GM18907 (cell line): ENCODE results near the gene KCNK10.

Source experiments
- ATAC-seq: cut with Tn5 transposase; IDR thresholded peaks from one replicate; pipeline ENCODE4 v1.9.1; 2021; ENCODE audit warnings: mild to moderate bottlenecking, moderate library complexity; ENCODE audit not compliant: unreplicated experiment

Gene KCNK10

DNA sequence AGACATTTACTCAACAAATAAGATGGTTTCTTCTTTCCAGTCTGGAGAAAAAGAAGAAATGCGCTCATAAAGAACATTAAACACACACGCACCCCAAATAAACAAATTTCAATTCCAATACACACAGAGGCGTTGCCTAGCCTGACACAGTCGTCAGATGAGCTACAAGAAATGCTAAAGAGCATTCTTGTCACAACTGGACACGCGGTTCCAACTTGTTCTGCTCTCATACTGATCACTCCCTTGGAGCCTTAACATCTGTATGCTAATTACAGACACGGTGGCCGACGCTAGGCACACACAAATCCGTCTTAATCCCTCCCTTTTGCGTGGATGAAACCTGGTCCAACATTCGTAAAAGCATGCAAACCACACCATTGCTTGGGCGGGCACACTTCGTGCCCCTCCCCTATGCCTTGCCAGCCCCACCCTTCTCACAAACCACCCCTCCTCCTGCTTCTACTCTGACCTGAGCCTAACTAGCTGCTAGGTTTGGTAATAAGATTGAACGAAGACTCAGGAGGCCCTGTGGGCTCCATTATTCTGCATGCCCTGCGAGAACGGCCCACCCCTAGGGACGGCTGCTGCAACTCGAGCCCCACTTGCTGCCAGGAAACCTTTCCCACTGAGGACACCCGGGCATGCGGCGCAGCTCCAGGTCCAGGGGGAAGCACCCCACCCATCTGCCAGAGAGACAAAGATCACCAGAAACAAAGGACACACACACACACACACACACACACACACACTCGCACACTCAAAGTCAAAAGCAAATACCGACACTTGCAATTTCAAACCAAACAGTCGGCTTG lies 1.2 kb downstream of the KCNK10 start:
- no peak for ATAC-seq

DNA sequence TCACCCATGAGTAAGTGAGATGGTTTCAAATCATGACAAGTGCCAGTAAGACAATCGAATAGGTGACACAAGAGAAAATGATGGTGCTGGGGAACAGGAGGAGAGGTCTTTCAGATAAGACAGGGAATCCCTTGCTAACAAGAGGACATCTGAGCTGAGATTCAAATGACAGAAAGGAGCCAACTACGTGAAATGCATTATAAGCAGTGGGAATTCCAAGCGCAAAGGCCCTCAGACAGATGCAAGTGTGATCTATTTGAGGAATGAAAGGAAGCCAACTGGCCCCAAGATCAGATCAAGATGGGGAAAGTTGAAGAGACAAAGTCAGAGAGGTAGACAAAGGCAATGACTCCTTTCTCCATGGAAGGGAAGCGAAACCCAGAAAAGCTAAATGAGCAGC lies 4.7 kb downstream of the KCNK10 start:
- no peak for ATAC-seq

DNA sequence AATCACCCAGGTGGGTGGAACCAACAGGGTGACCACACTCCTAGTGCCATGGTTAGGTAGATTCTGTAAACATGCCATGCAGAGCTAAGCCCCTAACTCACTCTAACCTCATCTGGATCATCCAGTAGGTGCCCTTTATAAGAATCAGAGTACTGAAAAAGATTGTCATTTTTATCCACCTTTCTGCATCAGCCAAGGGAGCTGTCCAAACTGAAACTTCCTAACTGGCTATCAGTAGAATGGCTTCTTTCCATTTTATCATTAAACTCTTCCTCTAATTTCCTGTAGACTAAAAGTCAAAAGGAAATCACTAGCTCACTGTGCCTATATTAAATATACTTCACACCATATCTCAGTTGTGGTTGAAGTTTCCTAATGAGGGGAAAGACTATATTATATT lies 6.5 kb downstream of the KCNK10 start:
- no peak for ATAC-seq

DNA sequence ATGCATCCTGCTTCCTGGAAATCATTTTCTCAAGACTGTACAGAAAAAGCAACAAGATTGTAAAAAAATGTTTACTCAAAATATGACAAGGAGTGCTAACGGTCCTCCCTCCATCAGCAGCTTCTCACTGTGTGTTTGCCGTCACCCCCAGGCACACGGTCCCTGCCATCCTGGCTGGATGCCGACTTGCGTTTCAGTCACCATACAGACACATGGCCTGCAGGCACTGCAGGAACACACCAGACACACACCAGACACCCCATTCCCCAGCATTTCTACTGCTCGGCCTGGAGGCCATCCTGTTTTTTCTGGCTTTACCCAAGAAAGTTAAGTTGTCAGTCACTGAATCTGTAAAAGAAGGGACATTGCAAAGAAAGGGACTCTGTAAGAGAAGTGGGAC lies 10.8 kb downstream of the KCNK10 start:
- no peak for ATAC-seq

DNA sequence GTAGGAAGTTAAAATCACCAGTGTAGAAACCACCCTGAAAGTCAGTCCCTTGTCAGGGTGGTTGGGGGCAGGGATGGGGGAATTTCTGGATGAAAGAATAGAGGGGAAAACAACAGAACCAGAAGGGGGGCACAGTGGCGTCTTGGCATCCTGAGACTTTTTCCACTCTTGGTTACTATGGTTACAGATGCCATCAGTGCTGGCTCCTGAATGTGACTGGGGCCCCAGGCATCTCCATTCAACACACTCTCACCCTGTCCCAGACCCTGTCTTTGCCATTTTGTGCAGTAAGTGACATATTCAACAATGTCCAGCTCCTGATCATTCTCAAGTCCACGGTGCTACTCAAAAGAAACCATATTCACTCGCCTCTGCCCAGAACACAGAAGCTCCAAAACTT lies 11.3 kb downstream of the KCNK10 start:
- ATAC-seq: no peak

- ATAC-seq: no peak
Observed at GRCh38 chr14:88310449-88310848, 12.6 kb downstream of the KCNK10 start.

DNA sequence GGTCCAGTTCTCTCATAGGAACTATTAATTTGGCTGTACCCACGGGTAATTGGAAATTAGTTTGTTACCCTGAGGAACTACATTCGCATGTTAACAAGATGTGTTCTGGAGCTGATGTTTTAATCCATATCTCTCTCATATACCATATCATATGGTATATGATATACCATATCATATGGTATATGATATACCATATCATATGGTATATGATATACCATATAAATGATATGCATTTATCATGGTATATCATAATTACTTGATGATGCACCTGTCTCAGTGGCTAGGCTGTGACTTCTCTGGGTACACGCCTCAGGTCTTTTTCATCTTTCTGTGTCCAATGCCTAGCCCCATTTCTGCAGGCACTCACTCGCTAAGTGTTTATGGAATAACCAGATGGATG lies 13.0 kb downstream of the KCNK10 start:
- no peak for ATAC-seq

- ATAC-seq: no peak
Observed at GRCh38 chr14:88305528-88306322, 17.3 kb downstream of the KCNK10 start.

- no peak for ATAC-seq
Observed at GRCh38 chr14:88303041-88303440, 20.0 kb downstream of the KCNK10 start.

DNA sequence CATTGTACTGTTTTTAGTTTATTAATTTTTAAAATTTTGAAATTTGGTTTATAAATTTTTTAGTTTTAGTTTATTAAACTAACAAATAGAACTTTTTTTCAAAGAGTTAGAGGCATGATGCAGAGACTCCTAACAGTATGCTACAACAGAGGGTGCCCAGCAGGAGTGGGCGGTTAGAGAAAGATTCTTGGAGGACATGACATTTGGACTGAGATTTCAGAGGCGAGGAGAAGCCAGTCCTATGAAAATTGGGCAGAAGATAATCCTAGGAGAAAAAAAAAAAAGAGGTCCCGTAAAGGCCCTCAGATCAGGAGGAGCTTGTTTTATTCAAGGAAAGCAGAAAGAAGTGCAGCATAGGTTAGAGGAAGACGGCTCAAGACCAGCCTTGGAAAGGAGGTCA lies 21.7 kb downstream of the KCNK10 start:
- no peak for ATAC-seq

DNA sequence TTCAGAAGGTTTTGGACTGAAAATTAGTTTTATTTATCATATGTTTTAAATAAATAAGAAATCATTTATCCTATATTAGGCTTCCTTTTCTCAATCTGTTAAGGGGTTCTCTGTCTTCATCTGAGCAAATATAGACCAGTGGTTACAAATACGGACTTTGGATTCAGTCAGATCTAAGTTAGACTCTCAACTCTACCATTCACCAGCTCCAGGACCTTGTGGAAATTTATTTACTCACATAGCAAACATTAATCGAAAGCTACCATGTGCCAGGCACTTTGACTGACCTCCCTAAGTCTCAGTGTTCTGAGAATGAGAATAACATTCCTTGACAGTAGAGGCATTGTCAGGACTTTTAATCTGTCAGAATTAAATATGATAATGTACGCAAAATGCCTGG lies 22.3 kb downstream of the KCNK10 start:
- ATAC-seq: no peak

DNA sequence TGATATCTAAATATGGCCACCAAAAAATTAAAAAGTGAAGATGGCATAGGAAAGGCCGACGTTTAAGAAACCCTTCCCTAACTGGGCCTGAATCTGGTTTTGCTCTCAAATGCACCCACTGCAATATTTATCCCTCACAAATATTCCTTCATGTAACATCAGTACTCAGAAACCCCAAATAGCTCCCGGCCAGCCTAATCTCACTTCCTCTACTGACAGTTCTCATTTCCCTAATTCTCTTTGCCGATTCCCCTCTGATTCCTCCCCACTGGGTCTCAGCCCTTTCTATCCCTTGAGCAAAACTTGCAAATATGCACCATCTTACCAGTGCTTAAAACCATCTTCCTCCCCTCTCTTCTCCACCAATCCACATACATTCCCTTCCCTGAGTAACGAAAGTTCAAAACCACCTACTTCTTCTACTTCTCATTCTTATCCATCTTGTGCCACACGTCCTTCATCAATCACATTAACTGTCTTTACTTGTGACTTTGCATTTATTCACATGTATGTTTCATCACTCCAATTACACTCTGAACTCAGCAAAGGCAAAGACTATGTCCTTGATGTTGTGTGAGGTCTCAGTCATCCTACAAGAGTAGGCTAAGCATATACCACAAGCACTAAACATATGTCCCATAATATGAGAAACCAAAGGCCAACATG lies 23.1 kb downstream of the KCNK10 start:
- no peak for ATAC-seq

DNA sequence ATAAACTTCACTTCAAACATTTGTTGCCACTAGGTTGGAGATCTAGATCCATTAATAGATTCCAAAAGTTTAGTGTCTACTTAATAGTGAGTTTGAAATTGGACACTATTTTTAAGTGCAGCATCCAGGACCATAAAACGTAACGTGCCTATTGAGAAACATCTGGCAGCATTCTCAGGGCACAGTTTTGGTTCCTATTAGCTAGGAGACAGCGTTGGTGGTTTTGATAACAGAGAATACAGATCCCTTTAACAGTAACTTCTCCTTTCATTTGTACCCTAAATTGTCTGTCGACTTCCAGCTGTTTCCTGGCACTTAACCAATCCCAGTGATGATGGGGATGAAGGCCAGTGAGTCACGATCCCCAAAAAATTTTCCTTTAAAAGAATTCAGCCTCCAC lies 25.8 kb downstream of the KCNK10 start:
- no peak for ATAC-seq

DNA sequence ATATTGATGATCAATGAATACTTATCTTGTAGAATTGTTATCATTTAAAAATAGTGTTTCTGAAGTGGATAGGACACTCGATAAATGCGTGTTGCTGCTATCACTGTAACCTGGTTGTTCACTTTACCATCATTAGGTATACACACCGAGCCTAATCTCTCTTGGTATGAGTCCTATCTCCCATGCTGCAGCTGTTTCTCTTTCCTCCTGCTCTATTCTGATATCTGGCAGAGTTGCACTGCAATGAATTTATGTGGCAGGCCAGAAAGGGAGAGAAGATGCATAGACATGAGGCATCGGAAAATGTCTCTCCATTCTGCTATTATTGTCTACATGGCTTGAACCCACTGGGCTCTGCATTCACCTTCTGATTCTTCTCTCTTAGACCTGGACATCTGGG lies 26.7 kb downstream of the KCNK10 start:
- no peak for ATAC-seq

DNA sequence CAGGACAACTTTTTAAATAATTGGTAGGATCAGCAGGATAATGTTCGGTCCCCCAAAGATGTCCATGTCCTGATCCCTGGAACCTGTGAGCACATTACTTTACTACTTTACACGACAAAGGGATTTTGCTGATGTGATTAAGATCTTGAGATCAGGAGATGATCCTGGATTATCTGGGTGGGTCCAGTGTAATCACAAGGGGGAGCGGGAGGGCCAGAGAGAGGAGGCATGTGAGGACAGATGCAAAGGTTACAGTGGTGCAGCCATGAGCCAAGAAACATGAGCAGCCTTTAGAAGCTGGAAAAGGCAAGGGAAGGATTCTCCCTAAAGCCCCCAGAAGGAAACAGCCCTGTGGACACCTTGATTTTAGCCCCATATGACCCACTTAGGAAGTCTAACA lies 33.1 kb downstream of the KCNK10 start:
- no peak for ATAC-seq

DNA sequence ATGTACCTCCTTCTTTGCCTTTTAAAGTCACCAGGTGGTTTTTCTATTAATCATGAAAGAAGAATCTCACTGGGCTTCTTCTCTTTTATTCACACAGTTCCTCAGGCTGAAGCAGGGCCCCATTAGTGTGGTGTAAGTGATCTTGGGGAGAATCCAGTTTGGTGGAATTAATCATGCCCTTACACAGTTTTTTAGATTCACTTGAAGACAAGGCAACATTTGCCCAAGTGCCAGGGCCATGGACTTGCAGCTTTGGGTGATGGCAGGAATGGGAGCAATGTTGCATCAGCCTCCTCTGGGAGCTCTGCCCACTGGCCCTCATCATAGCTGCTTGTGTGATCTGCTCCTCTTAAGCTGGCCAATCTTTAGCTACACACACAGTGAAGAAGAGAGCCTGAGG lies 33.8 kb downstream of the KCNK10 start:
- ATAC-seq: no peak

DNA sequence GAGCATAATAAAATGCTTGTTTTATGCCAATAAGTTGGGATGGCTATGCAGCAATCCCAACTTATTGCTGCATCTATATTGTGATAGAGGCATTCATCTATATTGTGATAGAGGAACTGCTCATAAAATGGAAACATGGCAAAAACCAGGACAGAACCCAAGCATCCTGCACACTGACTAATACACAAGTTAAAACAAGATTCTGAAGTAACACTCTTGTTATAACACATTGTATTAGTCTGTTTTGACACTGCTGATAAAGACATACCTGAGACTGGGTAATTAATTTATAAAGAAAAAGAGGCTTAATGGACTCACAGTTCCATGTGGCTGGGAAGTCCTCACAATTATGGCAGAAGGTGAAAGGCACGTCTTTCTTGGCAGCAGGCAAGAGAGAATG lies 36.8 kb downstream of the KCNK10 start:
- ATAC-seq: no peak

GRCh38 chr14:88281447-88281846 lies 41.6 kb downstream of the KCNK10 start:
- ATAC-seq: no peak

GRCh38 chr14:88276923-88277596 lies 46.0 kb downstream of the KCNK10 start:
- no peak for ATAC-seq

GRCh38 chr14:88272390-88273269 lies 50.4 kb downstream of the KCNK10 start:
- ATAC-seq: no peak
